HG03103 (cell line): ENCODE measurements around the gene ANAPC2.

Experiments used
- ATAC-seq: cut with Tn5 transposase; IDR thresholded peaks from one replicate; pipeline ENCODE4 v1.9.1; 2021; ENCODE audit warnings: low read depth; ENCODE audit not compliant: unreplicated experiment

ANAPC2 gene

DNA sequence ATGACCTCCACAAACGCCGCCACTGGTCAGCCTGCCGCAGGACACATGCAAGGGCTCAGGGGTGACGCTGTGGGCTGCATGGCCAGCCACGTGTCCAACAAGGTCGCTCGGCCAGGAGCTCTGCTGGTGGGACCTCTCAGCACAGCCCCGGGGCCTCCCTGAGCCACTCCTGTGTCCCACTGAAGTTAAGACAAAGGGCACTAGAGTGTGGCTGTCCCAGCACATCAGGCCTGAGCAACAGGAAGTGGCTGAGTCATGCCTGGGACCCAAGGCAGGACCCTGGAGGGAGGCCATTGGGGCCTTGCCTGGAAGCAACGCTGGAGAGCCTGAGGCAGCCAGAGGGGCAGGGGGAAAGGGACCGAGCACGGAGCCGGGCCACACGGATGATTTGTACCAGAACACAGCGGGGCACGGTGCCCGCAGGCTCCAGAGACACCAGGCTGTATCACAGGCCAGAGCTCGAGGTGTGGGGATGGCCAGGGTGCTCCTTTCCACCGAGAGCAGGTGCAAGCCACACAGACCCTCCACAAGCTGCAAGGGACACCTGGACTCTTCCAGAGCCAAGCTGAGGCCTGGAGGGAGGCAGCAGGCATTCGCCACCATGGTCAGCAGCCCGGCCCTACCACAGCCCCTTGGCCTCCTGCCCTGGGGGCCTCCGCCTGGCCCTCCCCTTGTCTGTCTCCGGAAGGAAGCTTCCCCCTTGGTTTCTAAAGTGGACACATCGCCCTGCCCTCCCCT is 10.0 kb downstream of the ANAPC2 start:
- no peak for ATAC-seq

GRCh38 chr9:137176302-137177182 is 11.8 kb downstream of the ANAPC2 start:
- no peak for ATAC-seq

- ATAC-seq, result no peak
These were observed 12.9 kb downstream of the ANAPC2 start for GRCh38 chr9:137175345-137175961.

- no peak for ATAC-seq
These were observed 13.6 kb downstream of the ANAPC2 start for GRCh38 chr9:137174722-137175293.

GRCh38 chr9:137173796-137174664 is 14.3 kb downstream of the ANAPC2 start:
- ATAC-seq, result no peak

DNA sequence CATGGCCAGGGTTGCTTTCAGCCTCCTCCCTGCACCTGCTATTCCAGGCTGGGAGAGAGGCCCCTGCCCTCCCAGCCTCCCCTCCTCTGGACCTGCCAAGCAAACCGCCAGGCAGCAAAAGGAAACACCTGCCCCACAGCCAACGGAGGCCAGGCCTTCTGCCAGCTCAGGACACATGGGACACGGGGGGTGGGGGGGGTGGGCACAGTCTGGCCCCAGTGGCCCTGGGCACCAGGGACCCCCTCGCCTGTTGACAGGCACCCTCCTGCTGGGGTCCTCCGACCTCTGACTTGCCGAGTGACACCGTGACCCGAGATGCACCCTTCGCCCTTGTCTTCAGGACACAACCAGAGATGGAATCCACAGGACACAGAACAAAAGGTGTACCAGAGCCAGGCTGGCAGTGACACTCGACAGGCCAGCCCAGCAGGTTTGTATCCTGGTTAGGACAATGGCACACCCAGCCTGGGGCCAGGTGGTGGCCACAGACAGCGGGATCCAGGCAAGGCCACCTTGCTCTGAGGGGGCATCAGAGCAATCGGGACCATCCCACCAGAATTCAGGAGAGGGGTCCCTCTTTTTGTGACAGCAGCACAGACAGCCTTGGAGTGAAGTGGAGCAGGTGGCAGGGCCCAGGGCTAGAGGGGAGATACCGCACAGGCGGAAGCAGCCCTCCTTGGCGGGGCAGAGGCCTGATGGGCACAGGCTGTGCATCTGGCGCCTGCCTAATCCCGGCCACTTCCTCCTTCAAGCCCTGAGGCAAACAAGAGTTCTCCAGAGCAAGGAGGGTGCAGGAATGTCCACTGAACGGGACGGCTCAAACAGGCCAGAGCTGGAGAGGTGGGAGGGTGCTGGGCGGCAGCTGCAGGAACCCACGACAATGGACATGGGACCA is 15.2 kb downstream of the ANAPC2 start:
- no peak for ATAC-seq

- no peak for ATAC-seq
These were observed 17.0 kb downstream of the ANAPC2 start for GRCh38 chr9:137171149-137171900.

DNA sequence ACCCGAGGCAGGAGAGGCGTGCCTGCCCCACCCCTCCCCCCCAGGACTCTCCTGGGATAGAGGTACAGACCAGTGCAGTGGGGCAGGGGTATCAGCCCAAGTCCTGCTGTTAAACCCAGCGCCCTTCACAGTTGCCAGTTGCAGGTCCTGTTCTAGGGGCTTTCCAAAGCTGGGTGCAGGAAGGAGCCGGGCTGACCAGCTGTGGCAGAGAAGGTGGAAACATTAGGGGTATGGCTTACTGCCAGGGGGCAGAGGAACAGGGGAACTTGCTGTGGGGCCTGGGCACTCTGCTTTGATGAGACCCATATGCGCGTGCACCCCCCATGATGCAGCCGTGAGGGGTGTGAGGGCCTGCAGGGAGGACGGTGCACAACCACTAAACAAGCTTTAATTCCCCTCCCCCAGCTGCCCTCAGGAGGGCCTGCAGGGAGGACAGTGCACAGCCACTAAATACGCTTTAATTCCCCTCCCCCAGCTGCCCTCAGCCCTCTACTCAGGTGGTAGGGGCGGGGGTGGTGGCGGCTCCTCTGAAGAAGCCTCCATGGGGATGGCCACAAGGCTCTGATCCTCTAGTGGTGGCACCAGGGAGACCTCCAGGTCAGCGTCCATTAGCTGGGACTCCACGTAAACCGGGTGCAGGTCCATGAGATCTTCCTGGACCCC is 17.7 kb downstream of the ANAPC2 start:
- ATAC-seq, result no peak

DNA sequence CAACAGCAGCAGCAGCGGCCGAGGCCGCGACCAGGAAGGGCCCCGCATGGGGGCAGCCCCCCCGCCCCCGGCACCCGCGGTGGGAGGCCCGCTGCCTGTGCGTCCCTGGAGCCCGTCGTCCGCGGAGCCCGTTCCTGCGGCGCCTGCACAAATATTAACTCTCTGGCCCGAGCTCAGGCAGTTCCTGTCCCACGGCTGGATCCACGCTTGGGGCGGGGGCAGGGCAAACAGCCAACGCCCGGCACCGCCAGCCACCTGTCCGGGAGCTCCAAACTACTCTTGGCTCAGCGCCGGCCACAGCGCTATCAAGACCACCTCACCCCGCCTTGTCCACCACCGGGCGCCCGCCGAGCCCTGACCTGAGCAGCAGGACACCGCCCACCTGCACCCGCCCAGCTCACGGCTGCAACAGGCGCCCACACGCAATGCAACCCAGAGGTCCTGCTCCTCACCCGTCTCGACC is 18.4 kb downstream of the ANAPC2 start, which contains the start of gene LRRC26:
Gene LRRC26 (minus strand): TSS at position 156 of the 463 bp plus-strand sequence. CDS start 108 bp downstream, at position 48.
- no peak for ATAC-seq

DNA sequence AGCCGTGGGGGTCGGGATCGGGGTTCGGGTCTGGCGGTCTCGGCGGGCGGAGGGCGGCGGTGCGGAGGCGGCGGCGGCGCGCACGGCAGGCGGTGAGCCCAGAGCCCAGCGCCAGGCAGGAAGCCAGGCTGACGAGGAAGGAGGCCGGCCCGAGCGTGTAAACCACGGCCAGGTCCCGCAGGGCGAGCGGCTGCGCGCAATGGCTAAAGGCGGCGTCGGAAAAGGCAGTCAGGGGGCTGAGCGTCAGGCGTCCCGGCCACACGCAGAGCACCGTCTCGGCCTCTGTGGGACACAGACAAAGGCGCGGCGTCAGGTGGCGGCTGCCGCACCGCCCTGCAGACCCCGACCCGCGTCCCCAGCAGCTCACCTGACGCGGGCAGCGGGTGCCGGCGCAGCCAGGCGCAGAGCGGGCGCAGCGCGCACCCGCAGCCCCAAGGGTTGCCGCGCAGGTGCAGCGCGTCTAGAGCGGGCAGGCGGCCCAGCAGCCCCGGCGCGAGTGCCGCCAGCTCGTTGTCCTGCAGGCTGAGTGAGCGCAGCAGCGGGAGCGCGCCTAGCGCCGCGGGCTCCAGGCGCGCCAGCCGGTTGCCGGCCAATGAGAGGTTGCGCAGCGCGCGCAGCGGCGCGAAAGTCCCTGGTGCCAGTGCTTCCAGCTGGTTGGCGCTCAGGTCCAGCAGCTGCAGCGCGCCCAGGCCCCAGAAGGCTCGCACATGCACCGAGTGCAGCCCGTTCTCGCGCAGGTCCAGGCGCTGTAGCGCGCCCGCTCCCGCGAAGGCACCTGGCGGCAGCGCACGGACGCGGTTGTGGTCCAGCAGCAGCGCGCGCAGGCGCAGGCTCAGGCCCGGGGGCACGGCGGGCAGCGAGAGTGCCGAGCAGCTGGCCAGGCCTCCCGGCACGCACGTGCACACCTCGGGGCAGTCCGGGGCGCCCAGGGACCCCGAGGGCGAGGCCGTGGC is 19.2 kb downstream of the ANAPC2 start:
- ATAC-seq, result no peak

DNA sequence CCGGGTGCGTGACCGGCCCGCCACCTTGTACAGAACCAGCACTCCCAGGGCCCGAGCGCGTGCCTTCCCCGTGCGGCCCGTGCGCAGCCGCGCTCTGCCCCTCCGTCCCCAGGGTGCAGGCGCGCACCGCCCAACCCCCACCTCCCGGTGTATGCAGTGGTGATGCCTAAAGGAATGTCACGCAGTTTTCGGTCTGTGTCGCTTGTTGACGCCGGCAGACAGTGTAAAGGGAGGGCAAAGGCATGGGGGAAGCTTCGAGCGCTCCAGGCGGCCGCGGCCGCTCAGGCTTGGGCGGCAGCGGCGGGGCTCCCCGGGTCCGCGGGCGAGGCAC is 19.8 kb downstream of the ANAPC2 start:
- no peak for ATAC-seq

GRCh38 chr9:137167747-137168572 is 20.4 kb downstream of the ANAPC2 start:
- no peak for ATAC-seq

DNA sequence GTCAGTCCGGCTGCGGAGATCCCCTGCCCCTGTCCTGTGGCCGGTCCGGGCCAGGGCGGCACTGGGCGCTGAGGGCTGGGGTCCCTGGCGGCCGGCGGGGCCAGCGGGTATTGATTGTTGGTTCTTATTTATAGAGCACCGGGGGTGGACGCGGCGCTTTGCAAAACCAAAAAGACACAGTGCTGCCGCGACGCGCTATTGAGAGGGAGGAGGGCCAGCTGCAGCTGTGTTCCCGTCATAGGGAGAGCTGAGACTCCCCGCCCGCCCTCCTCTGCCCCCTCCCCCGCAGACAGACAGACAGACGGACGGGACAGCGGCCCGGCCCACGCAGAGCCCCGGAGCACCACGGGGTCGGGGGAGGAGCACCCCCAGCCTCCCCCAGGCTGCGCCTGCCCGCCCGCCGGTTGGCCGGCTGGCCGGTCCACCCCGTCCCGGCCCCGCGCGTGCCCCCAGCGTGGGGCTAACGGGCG is 21.0 kb downstream of the ANAPC2 start:
- ATAC-seq, result no peak

GRCh38 chr9:137166380-137167229 is 21.8 kb downstream of the ANAPC2 start:
- ATAC-seq, result no peak
